GM18858 (cell line): ENCODE results near the gene ARHGAP32.

Experiments used
- ATAC-seq: cut with Tn5 transposase; IDR thresholded peaks from one replicate; pipeline ENCODE4 v1.9.1; 2021; ENCODE audit not compliant: unreplicated experiment

The ARHGAP32 gene

GRCh38 chr11:128963744-128964325, 228.3 kb downstream of the ARHGAP32 start:
- ATAC-seq: no peak

DNA sequence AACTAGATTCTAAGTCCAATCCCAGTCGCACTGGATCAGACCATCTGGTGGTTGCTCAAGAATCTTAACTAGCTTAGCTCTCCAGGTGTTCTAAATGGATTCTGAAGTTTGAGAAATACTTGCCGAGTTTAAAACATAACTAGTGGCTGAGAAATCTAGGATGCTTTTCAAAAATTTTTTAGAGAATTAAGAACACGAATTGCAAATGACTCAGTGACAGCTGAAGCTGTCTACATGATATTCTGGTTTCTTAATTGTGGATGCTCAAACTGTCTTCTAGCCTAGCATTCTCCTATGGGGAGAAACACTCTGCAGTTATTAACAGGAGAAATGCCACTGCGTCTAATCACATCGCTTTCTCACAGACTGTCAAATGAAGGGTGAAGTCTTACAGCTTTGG, 229.2 kb downstream of the ARHGAP32 start:
- ATAC-seq: no peak

GRCh38 chr11:128961645-128962044, 230.5 kb downstream of the ARHGAP32 start:
- no peak for ATAC-seq

GRCh38 chr11:128957202-128957482, 235.0 kb downstream of the ARHGAP32 start:
- ATAC-seq: no peak

DNA sequence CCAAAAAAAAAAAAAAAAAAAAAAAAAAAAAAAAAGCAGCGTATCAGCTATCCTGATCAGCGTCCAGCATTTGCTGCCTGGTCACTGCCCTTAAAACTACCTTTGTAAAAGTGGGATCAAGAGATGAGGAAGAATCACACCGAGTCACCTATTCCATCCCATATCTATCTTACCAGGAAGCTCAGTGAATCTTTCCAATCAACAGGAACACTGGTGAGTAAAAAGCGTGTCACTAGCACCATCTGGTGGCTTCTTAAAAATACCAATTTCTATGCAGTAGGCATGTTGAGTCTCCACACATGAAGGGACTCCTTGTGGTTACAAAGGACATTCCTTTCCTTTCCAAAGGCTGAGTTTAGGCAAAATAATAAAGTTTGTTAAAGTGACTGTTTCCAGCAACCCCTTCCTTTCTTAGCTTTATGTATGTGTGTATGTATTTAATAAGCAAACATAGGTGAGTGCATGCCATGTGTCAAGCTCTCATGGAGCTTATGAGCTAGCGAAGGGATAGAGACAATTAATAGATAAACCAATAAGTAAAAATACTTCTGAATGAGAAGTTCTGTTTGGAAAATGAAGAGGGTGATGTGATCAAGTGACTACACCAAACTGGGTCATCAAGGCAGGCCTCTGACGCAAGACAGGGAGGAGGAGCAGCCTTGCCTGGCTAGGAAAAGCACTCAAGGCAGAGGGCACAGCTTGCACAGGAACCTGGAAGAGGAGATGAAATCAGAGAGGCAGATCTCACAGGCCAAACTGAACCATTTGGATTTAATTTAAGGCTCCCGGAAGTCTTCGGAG, 235.5 kb downstream of the ARHGAP32 start:
- no peak for ATAC-seq

DNA sequence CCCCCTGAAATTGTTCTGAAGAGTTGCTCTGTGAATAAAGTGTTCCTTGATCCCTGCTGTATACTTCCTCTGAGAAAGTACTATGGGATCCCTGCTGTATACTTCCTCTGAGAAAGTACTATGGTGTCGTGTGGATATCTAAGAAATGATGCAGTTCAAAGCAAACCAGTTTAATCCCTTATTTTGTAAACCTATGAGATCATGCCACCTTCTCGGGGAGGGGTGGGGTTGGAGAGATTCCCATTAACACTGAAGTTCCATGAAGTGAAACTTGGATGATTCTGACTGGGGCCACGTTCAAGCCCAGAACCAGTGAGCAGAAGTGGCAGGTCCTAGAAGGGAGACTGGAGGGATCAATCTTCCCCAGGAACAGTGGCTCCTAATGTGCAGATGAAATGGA, 236.5 kb downstream of the ARHGAP32 start:
- ATAC-seq: no peak

DNA sequence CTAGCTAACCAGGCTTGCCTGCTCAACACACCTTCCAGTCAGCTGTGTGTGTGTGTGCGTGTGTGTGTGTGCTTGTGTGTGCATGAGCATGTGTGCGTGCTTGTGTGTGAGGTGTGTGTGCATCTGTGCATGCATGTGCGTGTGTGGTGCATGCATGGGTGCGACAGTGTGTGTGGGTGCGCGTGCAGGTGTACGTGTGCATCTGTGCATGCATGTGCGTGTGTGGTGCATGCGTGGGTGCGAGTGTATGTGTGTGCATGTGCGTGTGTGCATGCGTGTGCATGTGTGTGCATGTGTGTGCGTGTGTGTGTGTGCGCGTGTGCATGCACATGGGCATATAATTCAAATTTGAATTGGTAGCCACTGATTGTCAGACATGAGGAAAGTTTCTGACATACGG, 239.0 kb downstream of the ARHGAP32 start:
- ATAC-seq: no peak

GRCh38 chr11:128949791-128950454, 242.2 kb downstream of the ARHGAP32 start:
- ATAC-seq: no peak

DNA sequence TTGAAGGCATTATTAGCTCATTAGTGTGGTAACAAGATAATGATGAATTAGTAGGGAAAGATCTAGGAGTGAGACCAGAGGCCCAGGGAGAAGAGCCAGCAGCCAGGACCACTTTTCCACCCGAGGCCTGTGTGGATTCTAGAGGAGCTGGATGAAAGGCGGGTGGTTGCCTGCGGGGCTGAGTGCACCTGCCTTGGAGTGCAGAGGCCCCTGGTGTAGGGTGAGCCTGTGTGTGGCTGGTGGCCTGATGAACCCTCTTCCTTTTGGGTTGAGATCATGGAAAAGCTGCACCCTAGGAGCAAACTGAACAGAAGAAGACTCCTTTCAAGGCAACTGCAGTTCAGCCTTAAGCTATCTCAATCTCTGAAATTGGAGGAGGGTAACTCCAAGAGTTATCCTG, 243.5 kb downstream of the ARHGAP32 start:
- ATAC-seq: no peak

- ATAC-seq: no peak
Observed at GRCh38 chr11:128947773-128948172, 244.4 kb downstream of the ARHGAP32 start.

DNA sequence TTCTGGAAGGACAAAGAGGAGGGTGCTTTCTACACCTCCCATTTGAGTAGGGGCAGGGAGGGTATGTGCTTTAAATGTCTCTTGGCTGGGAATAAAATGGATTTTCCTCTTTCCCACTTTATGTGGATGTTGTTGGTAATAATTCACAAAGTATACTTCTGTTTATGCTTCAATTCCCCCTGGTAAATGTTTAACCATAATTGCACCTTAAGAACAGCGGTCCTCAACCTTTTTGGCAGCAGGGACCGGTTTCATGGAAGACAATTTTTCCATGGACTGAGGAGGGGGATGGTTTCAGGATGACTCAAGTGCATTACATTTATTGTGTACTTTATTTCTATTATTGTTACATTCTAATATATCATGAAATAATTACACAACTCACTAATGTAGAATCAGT, 245.5 kb downstream of the ARHGAP32 start:
- ATAC-seq: no peak

DNA sequence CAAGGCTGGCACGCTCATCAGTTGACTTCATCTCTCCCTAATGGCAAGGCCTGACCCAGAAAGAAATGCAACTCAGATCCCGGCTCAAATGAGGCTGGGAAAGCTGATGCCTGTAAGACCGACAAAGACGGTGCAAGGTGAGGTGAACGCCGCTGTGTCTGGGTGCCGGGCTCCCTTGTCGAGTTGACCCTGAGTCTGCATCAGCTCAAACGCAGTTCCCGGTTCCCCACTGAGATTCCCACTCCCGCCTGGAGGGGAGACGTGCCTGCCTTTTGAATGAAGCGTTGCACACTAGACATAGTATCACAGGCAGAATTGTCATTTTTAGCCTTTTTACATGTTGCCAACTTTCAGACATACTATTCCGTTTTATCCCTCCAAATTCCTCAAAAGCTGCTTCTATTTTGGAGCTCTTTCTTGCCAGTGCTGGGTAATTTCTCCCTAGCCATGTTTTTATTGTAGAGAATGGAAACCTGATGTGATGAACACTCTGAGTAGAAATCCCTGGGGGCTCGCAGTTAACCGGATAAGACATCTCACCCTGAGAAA, 248.6 kb downstream of the ARHGAP32 start:
- no peak for ATAC-seq

DNA sequence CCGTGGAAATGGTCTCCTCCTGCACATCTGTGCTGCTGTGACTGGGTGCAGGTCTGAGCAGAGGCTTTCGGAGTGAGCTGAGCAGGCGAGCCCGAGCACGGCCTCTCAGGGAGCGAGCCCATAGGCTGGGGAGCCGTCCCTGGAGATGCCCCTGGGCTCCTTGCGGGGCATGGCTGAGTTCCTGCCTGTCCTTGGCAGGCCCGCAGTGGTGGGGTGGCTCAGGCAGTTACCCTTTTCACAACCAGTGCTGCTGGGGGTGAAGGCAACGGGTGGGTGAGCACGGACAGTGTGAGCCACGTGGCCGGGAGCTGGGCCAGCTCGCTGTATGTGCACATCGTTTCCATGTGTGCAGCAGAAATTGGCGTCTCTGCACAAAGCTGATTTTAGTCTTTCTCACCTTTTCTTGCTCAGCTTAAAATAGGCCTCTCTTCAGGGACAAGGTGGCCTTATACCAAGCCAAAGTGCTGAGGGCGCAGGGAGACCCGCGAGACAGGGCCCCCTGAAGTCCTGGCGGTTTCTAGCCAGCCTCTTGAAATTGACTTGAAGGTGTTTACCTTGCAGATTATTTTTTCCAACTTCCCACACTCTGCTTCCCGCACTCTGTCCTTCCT, 249.2 kb downstream of the ARHGAP32 start, which contains the start of gene TP53AIP1:
TP53AIP1 (minus strand) TSS at position 55 of the 611 bp plus-strand sequence. CDS start 5,053 bp downstream, outside the sequence.
- no peak for ATAC-seq

DNA sequence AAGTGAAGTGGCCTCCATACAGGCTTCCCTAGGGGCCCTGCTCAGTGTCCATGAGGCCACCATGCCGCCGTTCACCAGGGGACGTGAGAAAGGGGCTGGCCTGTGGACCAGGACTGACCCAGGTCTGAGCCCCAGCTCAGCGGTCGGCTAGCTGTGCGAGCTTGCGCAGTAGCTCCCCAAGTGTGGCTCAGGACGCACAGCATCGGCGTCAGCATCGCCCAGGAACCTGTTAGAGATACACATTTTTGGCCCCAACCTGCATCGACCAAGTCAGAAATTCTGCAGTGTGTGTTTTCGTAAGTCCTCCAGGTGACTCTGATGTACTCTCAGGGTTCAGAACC, 249.9 kb downstream of the ARHGAP32 start:
- no peak for ATAC-seq

DNA sequence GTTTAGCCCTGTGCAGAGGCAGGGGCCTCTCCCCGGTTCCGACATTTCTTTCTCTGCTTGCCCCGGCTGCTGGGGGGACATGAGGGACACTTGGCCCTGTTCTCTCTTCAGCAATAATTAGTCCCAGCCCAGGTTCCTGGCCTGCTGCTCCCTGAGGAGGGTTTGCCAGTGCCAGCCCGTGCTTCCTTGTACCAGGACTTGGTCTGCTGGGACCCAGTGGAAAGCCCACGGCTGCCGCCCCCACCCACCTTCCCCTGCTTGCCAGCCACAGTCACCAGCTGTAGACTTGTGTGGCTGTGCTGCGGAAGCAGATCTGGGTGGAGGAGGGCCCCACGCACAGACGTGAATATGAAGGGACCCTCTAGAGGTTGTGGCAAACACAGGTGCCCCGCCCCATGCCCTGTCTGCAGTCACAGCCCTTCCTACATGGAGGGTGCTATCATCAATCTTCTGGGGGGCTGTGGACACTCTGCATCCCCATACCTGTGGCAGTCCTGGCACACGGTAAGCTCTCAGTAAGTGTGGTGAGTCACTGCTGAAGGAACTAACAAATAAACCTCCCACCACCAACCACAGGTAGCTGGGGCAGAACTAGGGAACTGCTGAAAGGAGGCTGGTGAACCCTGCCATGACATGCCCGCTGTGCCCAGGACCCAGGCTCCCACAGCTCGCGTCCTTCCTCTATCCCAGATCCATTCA, 250.4 kb downstream of the ARHGAP32 start:
- no peak for ATAC-seq

GRCh38 chr11:128941110-128941509, 251.0 kb downstream of the ARHGAP32 start:
- no peak for ATAC-seq

- no peak for ATAC-seq
Observed at GRCh38 chr11:128940603-128941002, 251.5 kb downstream of the ARHGAP32 start.

- no peak for ATAC-seq
Observed at GRCh38 chr11:128940156-128940555, 252.0 kb downstream of the ARHGAP32 start.

- no peak for ATAC-seq
Observed at GRCh38 chr11:128939591-128939990, 252.5 kb downstream of the ARHGAP32 start.

- ATAC-seq: no peak
Observed at GRCh38 chr11:128938156-128938885, 253.8 kb downstream of the ARHGAP32 start.
